ENCODE results near the gene KDELR3. TPM values are rescaled to one million over a fixed set of nuclear protein-coding genes. Genes with fewer than 3 reads are reported as not detected.

The KDELR3 gene
- total RNA-seq (2022; extraction: Qiagen RNA extraction; ENCODE audit: low read depth) = 17.8 to 19.5 TPM (median 19.1 TPM) in 5 replicates

DNA sequence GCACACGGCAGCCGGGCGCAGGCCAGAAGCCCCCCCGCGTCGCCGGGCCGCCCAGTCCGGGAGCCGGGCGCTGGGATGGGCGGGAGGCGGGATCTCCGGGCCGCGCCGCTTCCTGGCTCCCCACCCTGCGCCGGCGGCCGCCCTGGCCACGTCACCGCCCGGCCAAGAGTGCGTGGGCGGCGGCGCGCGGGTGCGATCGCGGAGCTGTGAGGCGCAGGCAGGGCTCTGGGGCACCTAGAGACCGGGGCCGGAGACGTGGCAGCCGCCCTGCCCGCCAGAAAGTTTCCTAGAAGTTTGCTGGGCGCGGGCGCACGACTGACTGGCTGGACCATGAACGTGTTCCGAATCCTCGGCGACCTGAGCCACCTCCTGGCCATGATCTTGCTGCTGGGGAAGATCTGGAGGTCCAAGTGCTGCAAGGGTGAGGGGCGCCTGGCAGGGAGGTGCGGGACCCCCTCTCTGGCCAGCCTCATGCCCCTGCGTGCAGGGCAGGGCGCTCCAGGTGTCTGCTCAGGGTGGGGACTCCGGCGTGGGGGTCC is at the start of gene KDELR3:
TSS of gene KDELR3 (plus strand) at position 193 of the 539 bp plus-strand sequence. CDS start at position 331, 138 bp downstream.

DNA sequence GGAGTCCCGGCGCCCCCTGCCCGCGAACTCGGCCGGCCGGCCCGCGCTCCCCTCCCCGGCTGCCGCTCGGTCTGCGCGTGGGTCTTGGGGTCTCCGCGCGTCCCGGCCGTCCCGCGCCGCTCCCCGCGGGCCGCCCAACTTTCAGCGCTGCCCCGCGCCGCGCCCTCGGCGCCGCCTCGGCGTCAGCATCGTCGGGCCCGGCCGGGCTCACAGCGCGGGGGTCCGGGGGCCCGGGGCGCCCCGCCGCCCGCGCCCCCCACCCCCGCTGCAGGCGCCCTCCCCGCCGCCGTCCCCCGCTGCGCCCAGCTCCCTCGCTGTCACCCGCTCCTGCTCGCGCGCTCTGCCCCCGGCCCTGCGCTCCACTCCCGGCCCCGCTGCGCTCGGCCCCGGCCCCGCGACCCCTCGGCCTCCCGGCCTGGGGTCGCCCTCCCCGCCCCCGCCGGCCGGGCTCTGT is 12.8 kb upstream of the KDELR3 start, which contains the start of gene KCNJ4:
TSS of gene KCNJ4 (minus strand) at position 124 of the 454 bp plus-strand sequence. CDS start 27,067 bp downstream, outside the sequence.

DNA sequence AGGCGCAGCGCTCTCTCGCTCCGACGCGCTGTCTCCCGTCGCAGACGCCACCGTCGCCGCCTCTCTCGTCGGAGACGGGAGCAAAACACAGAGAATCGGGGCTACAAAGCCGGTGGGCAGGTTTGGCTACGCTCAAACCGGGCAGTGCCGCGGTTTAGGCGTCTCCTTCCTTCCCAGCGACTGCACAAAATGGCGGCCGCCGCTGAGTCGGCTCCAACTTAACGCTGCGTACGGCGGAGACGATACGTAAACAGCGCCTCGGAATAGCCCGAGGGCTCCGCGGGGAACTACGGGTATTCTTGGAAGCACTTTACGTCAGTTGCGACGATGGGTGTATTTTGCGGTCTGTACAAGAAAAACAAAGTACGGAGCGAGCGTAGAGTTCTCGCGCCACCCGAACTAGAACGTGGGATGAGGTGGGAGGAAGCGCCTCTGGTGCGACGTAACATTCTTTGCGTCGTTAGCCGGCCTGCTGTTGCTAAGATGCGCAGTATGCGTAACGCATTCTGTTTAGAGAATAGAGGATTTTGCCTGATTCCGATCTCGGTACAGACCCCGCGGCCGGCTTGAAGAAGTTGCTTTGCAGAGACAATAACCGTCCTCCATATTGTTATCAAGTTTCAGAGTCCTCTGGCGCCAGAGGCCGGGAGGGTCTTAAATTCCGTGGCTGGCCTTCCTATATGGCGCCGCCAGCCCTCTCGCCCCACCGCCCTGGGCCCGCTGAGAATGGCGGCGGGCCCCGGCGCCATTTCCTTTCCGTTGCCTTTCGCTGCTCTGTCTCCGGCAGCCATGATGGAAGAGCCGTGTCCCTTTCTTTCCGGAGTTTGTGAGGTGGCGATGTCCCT is 38.4 kb downstream of the KDELR3 start, which contains the start of gene DDX17:
TSS of gene DDX17 (minus strand) at position 194 of the 845 bp plus-strand sequence.

Other genes starting within 250 kb of the KDELR3 start
- 42.7 to 56.7 TPM (median 52.9 TPM) in 5 replicates for gene TMEM184B, start 195.1 kb upstream of the KDELR3 start, total RNA-seq (2022; extraction: Qiagen RNA extraction; ENCODE audit: low read depth)
- gene CSNK1E, start 150.7 kb upstream of the KDELR3 start, total RNA-seq (2022; extraction: Qiagen RNA extraction; ENCODE audit: low read depth) = 85.6 to 110 TPM (median 107 TPM) in 5 replicates
- gene KCNJ4, start 12.9 kb upstream of the KDELR3 start, total RNA-seq (2022; extraction: Qiagen RNA extraction; ENCODE audit: low read depth) = 0.29 to 0.46 TPM (median 0.43 TPM) in 5 replicates
- 82.3 to 102 TPM (median 94.1 TPM) in 5 replicates for gene DDX17, start 38.2 kb downstream of the KDELR3 start, total RNA-seq (2022; extraction: Qiagen RNA extraction; ENCODE audit: low read depth)
- gene DMC1, start 102.1 kb downstream of the KDELR3 start, total RNA-seq (2022; extraction: Qiagen RNA extraction; ENCODE audit: low read depth) = 2.3 to 6.8 TPM (median 3.6 TPM) in 5 replicates
- 0.49 to 1.2 TPM (median 0.68 TPM) in 5 replicates for gene FAM227A, start 188.3 kb downstream of the KDELR3 start, total RNA-seq (2022; extraction: Qiagen RNA extraction; ENCODE audit: low read depth)
- gene CBY1, start 188.5 kb downstream of the KDELR3 start, total RNA-seq (2022; extraction: Qiagen RNA extraction; ENCODE audit: low read depth) = 14.2 to 15.7 TPM (median 14.6 TPM) in 5 replicates
- gene TOMM22, start 213.9 kb downstream of the KDELR3 start, total RNA-seq (2022; extraction: Qiagen RNA extraction; ENCODE audit: low read depth) = 62.0 to 81.3 TPM (median 72.3 TPM) in 5 replicates
- gene JOSD1, start 232.8 kb downstream of the KDELR3 start, total RNA-seq (2022; extraction: Qiagen RNA extraction; ENCODE audit: low read depth) = 25.4 to 30.0 TPM (median 29.3 TPM) in 5 replicates
- 6.0 to 10.0 TPM (median 9.9 TPM) in 5 replicates for gene GTPBP1, start 237.8 kb downstream of the KDELR3 start, total RNA-seq (2022; extraction: Qiagen RNA extraction; ENCODE audit: low read depth)